ENCODE results near the gene SNAP47.

SNAP47 gene

DNA sequence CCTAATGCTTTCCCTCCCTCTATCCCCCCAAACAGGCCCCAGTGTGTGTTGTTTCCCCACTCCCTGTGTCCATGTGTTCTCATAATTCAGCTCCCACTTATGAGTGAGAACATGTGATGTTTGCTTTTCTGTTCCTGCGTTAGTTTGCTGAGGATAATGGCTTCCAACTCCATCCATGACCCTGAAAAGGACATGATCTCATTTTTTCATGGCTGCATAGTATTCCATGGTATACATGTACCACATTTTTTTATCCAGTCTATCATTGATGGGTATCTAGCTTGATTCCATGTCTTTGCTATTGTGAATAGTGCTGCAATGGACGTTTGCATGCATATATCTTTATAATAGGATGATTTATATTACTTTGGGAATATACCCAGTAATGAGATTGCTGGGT is 89.0 kb downstream of the SNAP47 start:
- H3K9me3 ChIP-seq (ENCODE audit: insufficient read depth, low read length) = 0 out of 2 replicates have a peak, but pooled peaks cover 4% of the 10 kb centered on the region
- no peak overlapping the region for H3K4me3 ChIP-seq (ENCODE audit: insufficient read depth, low read length, poor library complexity, severe bottlenecking)
- TF ChIP-seq CTCF (IDR thresholded peaks at IDR 0.05; ENCODE audit: insufficient read depth, low read length, poor library complexity, severe bottlenecking) (no peak), EZH2phosphoT487 (conservative IDR thresholded peaks at IDR 0.05; ENCODE audit: low read length) (no peak)
- H3K9me2 ChIP-seq (replicated peaks; ENCODE audit: insufficient read depth, low read length) = no peaks in the 10 kb centered on the region
- H3K9ac ChIP-seq (ENCODE audit: low read length) = no peak overlapping the region
- H3K79me2 ChIP-seq (ENCODE audit: insufficient read depth, low read length) = no peaks in the 10 kb centered on the region
- H4K20me1 ChIP-seq (ENCODE audit: low read depth, low read length) = no peaks in the 10 kb centered on the region
- H3F3A ChIP-seq (ENCODE audit: insufficient read depth) = no peaks in the 10 kb centered on the region
- H2AFZ ChIP-seq (ENCODE audit: low read depth, low read length, severe bottlenecking) = no peak overlapping the region
- no peak overlapping the region for H3K4me2 ChIP-seq (ENCODE audit: low read depth, low read length, poor library complexity, severe bottlenecking)
- H3K36me3 ChIP-seq (ENCODE audit: low read length) = no peaks in the 10 kb centered on the region
- no peak overlapping the region for H3K27ac ChIP-seq (ENCODE audit: low read depth, low read length)
- H3K27me3 ChIP-seq (ENCODE audit: low read length) = no peaks in the 10 kb centered on the region

- no peaks in the 10 kb centered on the region for H3K9me2 ChIP-seq (replicated peaks; ENCODE audit: insufficient read depth, low read length)
- H3K27me3 ChIP-seq (ENCODE audit: low read length) = no peaks in the 10 kb centered on the region
- H3K4me2 ChIP-seq (ENCODE audit: low read depth, low read length, poor library complexity, severe bottlenecking) = no peak overlapping the region
- TF ChIP-seq CTCF (IDR thresholded peaks at IDR 0.05; ENCODE audit: insufficient read depth, low read length, poor library complexity, severe bottlenecking) = no peak
- no peak for TF ChIP-seq EZH2phosphoT487 (conservative IDR thresholded peaks at IDR 0.05; ENCODE audit: low read length)
- no peak overlapping the region for H3K4me3 ChIP-seq (ENCODE audit: insufficient read depth, low read length, poor library complexity, severe bottlenecking)
- H2AFZ ChIP-seq (ENCODE audit: low read depth, low read length, severe bottlenecking) = no peak overlapping the region
- no peak overlapping the region for H3K27ac ChIP-seq (ENCODE audit: low read depth, low read length)
- H3K9ac ChIP-seq (ENCODE audit: low read length) = no peak overlapping the region
- H3K79me2 ChIP-seq (ENCODE audit: insufficient read depth, low read length) = no peaks in the 10 kb centered on the region
- no peaks in the 10 kb centered on the region for H3K36me3 ChIP-seq (ENCODE audit: low read length)
- H4K20me1 ChIP-seq (ENCODE audit: low read depth, low read length) = no peaks in the 10 kb centered on the region
- no peaks in the 10 kb centered on the region for H3F3A ChIP-seq (ENCODE audit: insufficient read depth)
- H3K9me3 ChIP-seq (ENCODE audit: insufficient read depth, low read length) = 0 out of 2 replicates have a peak, but pooled peaks cover 4% of the 10 kb centered on the region
Measured at GRCh38 chr1:227828786-227829185, 93.6 kb downstream of the SNAP47 start.
